OCI-M1 (cell line): ENCODE data around the gene FRMD4B.

Experiments used
- DNase-seq: peaks from one replicate; lab custom pipeline; 2025; lab: John Stamatoyannopoulos, UW

Gene FRMD4B

GRCh38 chr3:69405067-69405466, 19.2 kb upstream of the FRMD4B start:
- no peak for DNase-seq

GRCh38 chr3:69403454-69403853, 17.6 kb upstream of the FRMD4B start:
- DNase-seq: no peak

- DNase-seq: no peak
These were observed 14.8 kb upstream of the FRMD4B start for GRCh38 chr3:69400683-69401082.

DNA sequence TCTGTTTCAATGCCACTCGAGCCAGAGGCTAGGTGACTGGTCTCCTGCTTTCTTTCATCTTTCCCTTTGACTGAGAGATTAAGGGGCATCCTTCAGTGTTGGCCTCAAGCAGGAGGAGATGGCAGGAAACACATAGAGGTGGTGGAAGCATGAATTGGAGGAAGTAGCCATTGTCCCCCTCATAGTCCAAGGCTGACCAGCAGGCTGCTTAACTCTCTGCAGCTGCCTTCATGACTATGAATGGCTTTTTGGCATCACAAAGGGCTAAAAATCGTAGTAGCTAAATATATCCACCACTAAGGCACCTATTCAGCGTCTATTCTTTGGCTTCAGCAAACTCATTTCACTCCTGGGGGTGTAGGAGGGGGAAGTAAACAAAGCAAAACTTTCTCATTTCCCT, 7.0 kb upstream of the FRMD4B start:
- no peak for DNase-seq

- DNase-seq: no peak
These were observed 6.5 kb upstream of the FRMD4B start for GRCh38 chr3:69392415-69392814.

- no peak for DNase-seq
These were observed 5.7 kb upstream of the FRMD4B start for GRCh38 chr3:69391554-69391953.

- DNase-seq: no peak
These were observed 4.9 kb upstream of the FRMD4B start for GRCh38 chr3:69390771-69391170.

GRCh38 chr3:69389520-69390248, 3.8 kb upstream of the FRMD4B start:
- DNase-seq: no peak

- DNase-seq: no peak
These were observed 2.4 kb upstream of the FRMD4B start for GRCh38 chr3:69388241-69388640.

DNA sequence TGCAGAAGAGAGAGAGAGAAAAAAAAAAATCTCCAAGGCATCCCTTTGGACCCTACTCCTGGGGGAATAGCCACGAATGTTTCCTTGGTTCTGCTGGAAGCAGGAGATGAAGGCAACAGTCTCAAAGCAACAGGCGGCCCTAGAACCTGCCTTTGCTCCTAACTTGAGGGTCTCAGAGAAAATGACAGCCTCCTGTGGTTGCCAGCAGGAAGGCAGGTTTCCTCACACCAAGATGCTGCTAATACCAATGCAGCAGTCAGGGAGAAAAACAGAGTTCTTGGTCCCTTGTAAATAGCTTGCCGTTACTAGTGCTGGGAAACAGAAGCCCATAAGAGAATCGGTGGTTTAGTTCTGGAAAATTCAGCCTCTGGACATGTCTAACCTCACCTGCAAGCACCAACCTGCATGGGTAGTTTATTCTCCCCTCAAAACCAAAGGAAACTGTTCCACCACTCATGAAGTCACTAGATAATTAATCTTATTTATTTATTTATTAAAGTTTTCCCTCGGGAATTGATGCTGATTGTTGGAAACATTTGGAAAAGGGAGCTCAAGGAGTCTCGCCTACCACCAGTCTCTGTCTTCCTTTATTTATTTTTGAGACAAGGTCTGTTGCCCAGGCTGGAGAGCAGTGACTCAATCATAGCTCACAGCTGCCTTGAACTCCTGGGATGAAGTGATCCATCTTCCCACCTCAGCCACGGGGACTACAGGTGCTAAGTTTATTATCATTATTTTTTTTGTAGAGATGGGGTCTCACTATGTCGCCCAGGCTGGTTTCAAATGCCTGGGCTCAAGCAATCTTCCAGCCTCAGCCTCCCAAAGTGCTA, 883 bp upstream of the FRMD4B start:
- no peak for DNase-seq

- no peak for DNase-seq
These were observed 665 bp downstream of the FRMD4B start for GRCh38 chr3:69385123-69385722.

GRCh38 chr3:69384326-69384725, 1.6 kb downstream of the FRMD4B start:
- no peak for DNase-seq

DNA sequence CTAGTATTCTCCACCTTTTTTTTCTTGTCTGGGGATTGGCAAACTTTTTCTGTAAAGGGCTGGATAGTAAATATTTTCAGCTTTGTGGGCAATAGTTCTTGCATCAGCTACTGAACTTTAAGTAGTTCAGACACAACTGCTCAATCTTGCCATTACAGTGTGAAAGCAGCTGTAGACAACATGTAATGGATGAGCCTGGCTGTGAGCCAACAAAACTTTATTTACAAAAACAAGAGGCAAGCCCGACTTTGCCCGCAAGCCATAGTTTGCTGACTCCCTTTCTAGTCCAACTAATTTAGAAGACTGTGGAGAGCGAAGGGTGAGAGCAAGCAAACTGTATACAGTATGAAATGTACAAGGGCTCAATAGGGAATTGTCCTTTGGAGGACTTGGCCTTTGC, 6.2 kb downstream of the FRMD4B start:
- no peak for DNase-seq

GRCh38 chr3:69378112-69378802, 7.6 kb downstream of the FRMD4B start:
- DNase-seq: no peak

DNA sequence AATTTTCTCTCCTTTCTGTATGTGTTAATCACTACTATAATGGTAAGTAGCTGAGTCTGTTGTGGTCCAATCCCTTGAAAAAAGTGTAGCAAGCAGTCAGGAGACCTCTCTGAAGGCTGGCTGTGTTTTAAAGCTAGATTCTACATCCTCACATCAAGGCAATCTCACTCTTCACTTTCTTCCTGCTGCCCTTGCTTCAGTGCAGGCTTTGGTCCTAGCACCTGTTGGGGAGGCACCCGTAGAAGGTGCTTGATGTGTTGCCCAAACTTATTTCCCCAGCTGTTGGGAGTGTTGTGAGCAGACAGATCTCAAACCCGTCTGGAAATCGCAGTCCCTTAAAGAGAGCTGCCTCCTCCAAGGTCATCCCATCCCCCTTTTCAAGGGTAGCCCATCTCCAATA, 8.6 kb downstream of the FRMD4B start:
- DNase-seq: no peak

DNA sequence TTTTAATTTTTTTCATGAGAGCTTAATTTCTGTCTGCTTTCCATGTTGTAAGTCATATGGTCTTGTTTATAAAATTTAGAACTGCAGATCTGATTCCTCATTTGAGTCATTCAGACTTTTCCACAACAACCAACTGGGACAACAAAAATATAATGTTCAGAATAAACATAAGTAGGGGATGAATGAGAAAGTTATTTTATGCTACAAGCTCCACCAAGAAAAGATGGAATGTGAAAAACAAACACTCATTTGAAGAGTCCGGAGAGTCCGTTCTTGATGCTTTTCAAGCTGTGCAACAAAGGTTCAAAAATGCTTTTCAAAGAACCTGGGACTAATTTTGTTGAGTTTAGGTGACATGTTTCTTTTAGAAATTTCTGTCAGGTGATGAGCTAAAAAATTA, 9.2 kb downstream of the FRMD4B start:
- DNase-seq: no peak

GRCh38 chr3:69371816-69372215, 14.1 kb downstream of the FRMD4B start:
- DNase-seq: no peak

DNA sequence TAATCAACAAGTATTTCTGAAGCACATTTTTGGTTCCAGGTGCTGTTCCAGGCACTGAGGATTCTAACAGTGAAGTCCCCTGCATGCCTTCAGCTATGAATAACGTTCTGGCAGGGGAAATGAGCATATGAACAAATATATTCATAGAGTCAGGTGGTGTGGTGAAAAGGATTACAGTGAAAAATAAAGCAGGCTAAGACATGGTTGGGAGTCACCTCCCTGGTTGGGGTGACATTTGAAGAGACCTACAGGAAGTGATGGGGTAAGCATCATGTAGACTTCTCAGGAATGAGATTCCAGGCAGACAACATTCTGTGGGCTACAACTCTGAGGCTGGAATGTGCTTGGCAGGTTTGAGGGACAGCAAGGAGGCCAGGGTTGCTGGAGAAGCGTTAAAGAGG, 15.0 kb downstream of the FRMD4B start:
- no peak for DNase-seq

DNA sequence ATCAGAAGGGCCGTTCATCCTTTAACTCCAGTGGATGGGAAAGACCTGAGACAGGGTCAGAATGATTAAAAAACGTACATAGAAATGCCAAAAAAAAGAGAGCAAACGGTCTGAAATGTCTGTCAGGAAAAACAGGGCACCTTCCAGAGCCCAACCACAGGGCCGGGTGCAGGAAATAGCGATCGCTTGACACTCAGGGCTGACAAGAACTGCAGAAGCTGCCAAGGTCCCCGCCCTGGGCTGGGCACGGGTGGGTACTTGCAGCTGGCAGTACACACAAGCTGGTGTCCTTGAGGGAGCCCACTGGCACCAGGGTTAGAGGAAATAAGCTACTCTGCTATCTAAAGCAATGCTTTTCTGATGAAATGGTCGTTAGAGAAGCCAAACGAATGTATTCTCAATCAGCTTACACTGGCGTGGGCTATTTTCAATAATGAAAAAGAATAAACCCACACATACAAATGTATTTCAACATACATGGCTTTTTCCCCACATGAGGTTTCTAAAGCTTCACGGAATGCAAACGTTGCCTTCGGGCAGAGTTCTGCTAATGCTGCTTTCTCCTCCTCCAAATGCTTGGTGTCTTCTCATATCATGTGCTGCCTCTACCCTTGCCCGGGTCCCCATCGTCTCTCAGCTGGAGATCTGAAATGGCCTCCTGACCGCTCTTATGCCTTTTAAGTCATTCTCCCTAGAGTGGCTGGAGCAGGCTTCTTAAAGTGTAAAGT, 15.6 kb downstream of the FRMD4B start:
- DNase-seq: no peak

- no peak for DNase-seq
These were observed 17.7 kb downstream of the FRMD4B start for GRCh38 chr3:69368129-69368741.

- no peak for DNase-seq
These were observed 18.3 kb downstream of the FRMD4B start for GRCh38 chr3:69367586-69367985.
